Effector memory CD4-positive, alpha-beta T cell (primary cell): ENCODE results near the gene RPS6KA3.
"Not testable (repeated sequence)": the region's sequence is repeated elsewhere in the genome, so short reads cannot be mapped to it uniquely, and the experiment has no call there.

Experiments
- DNase-seq, 3 donors: peaks; one replicate each; pipeline ENCODE4 v3.0.0-alpha.2; 2020
- H3K27ac ChIP-seq: 2 replicates; pipeline ENCODE4 v1.7.0; 2013; ENCODE audit warnings: mild to moderate bottlenecking, low read length, moderate library complexity; ENCODE audit not compliant: insufficient read depth, poor library complexity, severe bottlenecking
- H3K27me3 ChIP-seq: replicated peaks from 2 replicates; pipeline ENCODE4 v1.7.0; 2013; ENCODE audit warnings: mild to moderate bottlenecking, low read length; ENCODE audit not compliant: insufficient read depth, control insufficient read depth, poor library complexity, severe bottlenecking
- H3K36me3 ChIP-seq: 2 replicates; pipeline ENCODE4 v1.7.0; 2013; ENCODE audit warnings: mild to moderate bottlenecking, low read length, moderate library complexity; ENCODE audit not compliant: control insufficient read depth, insufficient read depth
- H3K4me1 ChIP-seq: 2 replicates; pipeline ENCODE4 v1.7.0; 2013; ENCODE audit warnings: low read length, mild to moderate bottlenecking; ENCODE audit not compliant: control insufficient read depth, insufficient read depth, poor library complexity, severe bottlenecking
- H3K4me3 ChIP-seq: 2 replicates; pipeline ENCODE4 v1.7.0; 2013; ENCODE audit warnings: low read length, low read depth, mild to moderate bottlenecking; ENCODE audit not compliant: insufficient read depth, poor library complexity, severe bottlenecking
- H3K9me3 ChIP-seq: 2 replicates; pipeline ENCODE4 v1.7.0; 2013; ENCODE audit warnings: mild to moderate bottlenecking, low read length, moderate library complexity; ENCODE audit not compliant: control insufficient read depth

The RPS6KA3 gene

GRCh38 chrX:20250146-20250545, 16.6 kb downstream of the RPS6KA3 start:
- not testable (repeated sequence) for H3K4me1 ChIP-seq, H3K9me3 ChIP-seq, H3K36me3 ChIP-seq, H3K27me3 ChIP-seq, DNase-seq, H3K27ac ChIP-seq, H3K4me3 ChIP-seq

GRCh38 chrX:20248592-20249192, 18.0 kb downstream of the RPS6KA3 start:
- Histone ChIP-seq H3K4me3 (no peak overlapping the region), H3K9me3 (no peaks in the 10 kb centered on the region), H3K4me1 (peaks cover 5% of the 10 kb centered on the region), H3K27ac (no peak overlapping the region), H3K36me3 (peaks cover 3% of the 10 kb centered on the region), H3K27me3 (no peaks in the 10 kb centered on the region)
- no peak for DNase-seq

GRCh38 chrX:20244931-20245330, 21.8 kb downstream of the RPS6KA3 start:
- DNase-seq, result no peak
- H3K9me3 ChIP-seq, result no peaks in the 10 kb centered on the region
- H3K4me3 ChIP-seq, result no peak overlapping the region
- H3K36me3 ChIP-seq, result no peaks in the 10 kb centered on the region
- H3K27me3 ChIP-seq, result no peaks in the 10 kb centered on the region
- no peak overlapping the region for H3K27ac ChIP-seq
- peaks cover 5% of the 10 kb centered on the region for H3K4me1 ChIP-seq

- Histone ChIP-seq H3K27ac (no peak overlapping the region), H3K4me1 (no peaks in the 10 kb centered on the region), H3K9me3 (no peaks in the 10 kb centered on the region), H3K27me3 (no peaks in the 10 kb centered on the region), H3K36me3 (no peaks in the 10 kb centered on the region), H3K4me3 (no peak overlapping the region)
- DNase-seq, result no peak
These were observed 26.5 kb downstream of the RPS6KA3 start for GRCh38 chrX:20240201-20240600.

GRCh38 chrX:20237864-20238263, 28.8 kb downstream of the RPS6KA3 start:
- H3K4me1 ChIP-seq, result no peaks in the 10 kb centered on the region
- no peaks in the 10 kb centered on the region for H3K27me3 ChIP-seq
- H3K27ac ChIP-seq, result no peak overlapping the region

GRCh38 chrX:20235755-20236154, 31.0 kb downstream of the RPS6KA3 start:
- H3K27ac ChIP-seq, result no peak overlapping the region
- no peak overlapping the region for H3K4me3 ChIP-seq
- H3K36me3 ChIP-seq, result peaks cover 10% of the 10 kb centered on the region
- no peak for DNase-seq
- H3K27me3 ChIP-seq, result no peaks in the 10 kb centered on the region
- no peaks in the 10 kb centered on the region for H3K4me1 ChIP-seq
- H3K9me3 ChIP-seq, result no peaks in the 10 kb centered on the region

More at GRCh38 chrX:20237864-20238263, 28.8 kb downstream of the RPS6KA3 start:
- DNase-seq, result no peak
- Histone ChIP-seq H3K9me3 (no peaks in the 10 kb centered on the region), H3K4me3 (no peak overlapping the region), H3K36me3 (peaks cover 7% of the 10 kb centered on the region)

GRCh38 chrX:20233336-20233735, 33.4 kb downstream of the RPS6KA3 start:
- Histone ChIP-seq H3K4me1 (no peaks in the 10 kb centered on the region), H3K27me3 (no peaks in the 10 kb centered on the region), H3K9me3 (no peaks in the 10 kb centered on the region), H3K36me3 (peaks cover 10% of the 10 kb centered on the region), H3K27ac (no peak overlapping the region), H3K4me3 (no peak overlapping the region)
- no peak for DNase-seq

GRCh38 chrX:20231598-20231997, 35.1 kb downstream of the RPS6KA3 start:
- no peak for DNase-seq
- H3K36me3 ChIP-seq, result peaks cover 10% of the 10 kb centered on the region
- no peaks in the 10 kb centered on the region for H3K9me3 ChIP-seq
- no peak overlapping the region for H3K27ac ChIP-seq
- no peaks in the 10 kb centered on the region for H3K4me1 ChIP-seq
- no peak overlapping the region for H3K4me3 ChIP-seq
- no peaks in the 10 kb centered on the region for H3K27me3 ChIP-seq

GRCh38 chrX:20230406-20230805, 36.3 kb downstream of the RPS6KA3 start:
- H3K4me3 ChIP-seq, result no peak overlapping the region
- no peak for DNase-seq
- H3K9me3 ChIP-seq, result no peaks in the 10 kb centered on the region
- peaks cover 10% of the 10 kb centered on the region for H3K36me3 ChIP-seq
- H3K27me3 ChIP-seq, result no peaks in the 10 kb centered on the region
- H3K4me1 ChIP-seq, result no peaks in the 10 kb centered on the region
- no peak overlapping the region for H3K27ac ChIP-seq

- H3K4me1 ChIP-seq, result no peaks in the 10 kb centered on the region
- no peak overlapping the region for H3K27ac ChIP-seq
- peaks cover 10% of the 10 kb centered on the region for H3K36me3 ChIP-seq
These were observed 37.6 kb downstream of the RPS6KA3 start for GRCh38 chrX:20229155-20229554.

More at GRCh38 chrX:20229155-20229554, 37.6 kb downstream of the RPS6KA3 start:
- DNase-seq, result no peak
- H3K9me3 ChIP-seq, result no peaks in the 10 kb centered on the region
- no peaks in the 10 kb centered on the region for H3K27me3 ChIP-seq
- H3K4me3 ChIP-seq, result no peak overlapping the region
